GM12878 (cell line): ENCODE measurements around the gene BAHD1. TPM values are rescaled to one million over a fixed set of nuclear protein-coding genes. Genes with fewer than 3 reads are reported as not detected.

Experiments used
- STAT3 ChIP-seq: IDR thresholded peaks from 2 replicates; pipeline ENCODE4 v1.6.1; 2011; ENCODE audit warnings: low read depth, low read length, improper control_type of control experiment
- ZBED1 ChIP-seq: IDR thresholded peaks from 2 replicates; pipeline ENCODE4 v1.6.1; 2016; ENCODE audit warnings: borderline replicate concordance
- polyA plus RNA-seq, 11 experiments: library from polyadenylated mRNA; depleted of rRNA in 4 of 11; unstranded in 6 of 11; stranded (reverse) in 5 of 11; fragments of >200 nt; fragmentation: Nextera tagmentation in 4 of 11; fragmentation: Illumina TruSeq in 1 of 11; extraction: Ambion mirVana in 4 of 11; extraction: Trizol in 1 of 11; gene quantifications; 1 replicate in 1 of 11; 2 replicates in 10 of 11; pipeline versions ENCODE4 v1.2.1 to v1.2.3, GENCODE V29; 2011 to 2016; ENCODE audit warnings: inconsistent platforms in 2 of 11, missing spikeins in 2 of 11, low read depth in 1 of 11
- total RNA-seq, 4 experiments: library from RNA; depleted of rRNA in 3 of 4; stranded (reverse); fragments of >200 nt in 3 of 4; fragmentation: Illumina TruSeq in 1 of 4; extraction: Trizol in 1 of 4; gene quantifications; 2 replicates each; pipeline versions ENCODE4 v1.2.1 to v1.2.3, GENCODE V29; 2013 to 2021

BAHD1 gene
- total and polyA plus RNA-seq, 10 of the 15 experiments (the other 5 are each of a cell fraction or from before 2014, with no cell fraction given): 0.21 to 21.8 (median 5.8) TPM

DNA sequence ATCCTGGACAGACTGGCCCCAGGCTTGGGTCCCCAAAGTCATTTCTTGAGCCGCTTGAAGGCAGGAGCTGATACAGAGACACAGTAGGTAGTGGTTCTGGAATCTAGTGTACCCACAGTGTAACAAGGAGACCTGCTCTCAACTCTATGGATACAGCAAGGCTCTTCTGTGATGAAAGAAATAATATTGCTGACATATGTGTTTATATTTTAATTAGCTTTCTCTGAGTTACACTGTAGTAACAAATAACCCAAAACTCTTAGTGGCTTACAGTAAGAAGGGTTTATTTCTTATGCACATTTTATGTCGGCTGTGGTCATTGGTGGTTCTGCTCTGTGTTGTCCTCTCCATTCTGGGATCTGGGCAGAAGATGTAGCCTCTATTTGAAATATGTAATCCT, 75.6 kb downstream of the BAHD1 start (continued):
- TF ChIP-seq STAT3 (no peak), ZBED1 (no peak)

Other genes with a start within 250 kb of the BAHD1 start
Only the 7 nearest of the 13 such genes appear.
- gene INAFM2, start 117.3 kb upstream of the BAHD1 start, total RNA-seq (2014; rRNA removed): 3.8 and 5.0 TPM in 2 replicates
- 3.9 and 5.2 TPM in 2 replicates for gene INAFM2, start 117.3 kb upstream of the BAHD1 start, total RNA-seq (2014; rRNA removed; fragmentation: Illumina TruSeq; extraction: Trizol)
- 5.2 and 8.1 TPM in 2 replicates for gene INAFM2, start 117.3 kb upstream of the BAHD1 start, total RNA-seq (2021)
- 4.0 and 4.2 TPM in 2 replicates for gene INAFM2, start 117.3 kb upstream of the BAHD1 start, polyA plus RNA-seq (2011; rRNA removed)
- 3.9 and 5.9 TPM in 2 replicates for gene INAFM2, start 117.3 kb upstream of the BAHD1 start, polyA plus RNA-seq (2014; fragmentation: Illumina TruSeq; extraction: Trizol)
- 1 to 10 TPM; 2.0 to 2.4 TPM for gene INAFM2, start 117.3 kb upstream of the BAHD1 start, polyA plus RNA-seq (2014; fragmentation: Nextera tagmentation; extraction: Ambion mirVana)
- 3.0 and 4.2 TPM in 2 replicates for gene INAFM2, start 117.3 kb upstream of the BAHD1 start, polyA plus RNA-seq (2014; rRNA removed)
- 1 to 10 TPM in 1 of 2 experiments, under 1 TPM in 1; 0.75 to 1.2 TPM for gene INAFM2, start 117.3 kb upstream of the BAHD1 start, polyA plus RNA-seq (2016; fragmentation: Nextera tagmentation; extraction: Ambion mirVana)
- not detected in 2 replicates for gene CCDC9B, start 100.0 kb upstream of the BAHD1 start, total RNA-seq (2014; rRNA removed)
- gene CCDC9B, start 100.0 kb upstream of the BAHD1 start, total RNA-seq (2014; rRNA removed; fragmentation: Illumina TruSeq; extraction: Trizol): 0.04 and 0.05 TPM in 2 replicates
- 0.08 and 0.19 TPM in 2 replicates for gene CCDC9B, start 100.0 kb upstream of the BAHD1 start, total RNA-seq (2021)
- not detected in 2 replicates for gene CCDC9B, start 100.0 kb upstream of the BAHD1 start, polyA plus RNA-seq (2011; rRNA removed)
- 0.01 and 0.11 TPM in 2 replicates for gene CCDC9B, start 100.0 kb upstream of the BAHD1 start, polyA plus RNA-seq (2014; fragmentation: Illumina TruSeq; extraction: Trizol)
- under 1 TPM in 1 of 2 experiments, not detected in 1; 0.02 TPM for gene CCDC9B, start 100.0 kb upstream of the BAHD1 start, polyA plus RNA-seq (2014; fragmentation: Nextera tagmentation; extraction: Ambion mirVana)
- 0.05 TPM in 1 of 2 replicates, not detected in the other for gene CCDC9B, start 100.0 kb upstream of the BAHD1 start, polyA plus RNA-seq (2014; rRNA removed)
- gene CCDC9B, start 100.0 kb upstream of the BAHD1 start, polyA plus RNA-seq (2016; fragmentation: Nextera tagmentation; extraction: Ambion mirVana): not detected
- not detected in 2 replicates for gene PHGR1, start 89.9 kb upstream of the BAHD1 start, total RNA-seq (2014; rRNA removed)
- gene PHGR1, start 89.9 kb upstream of the BAHD1 start, total RNA-seq (2014; rRNA removed; fragmentation: Illumina TruSeq; extraction: Trizol): not detected in 2 replicates
- gene PHGR1, start 89.9 kb upstream of the BAHD1 start, total RNA-seq (2021): not detected in 2 replicates
- not detected in 2 replicates for gene PHGR1, start 89.9 kb upstream of the BAHD1 start, polyA plus RNA-seq (2011; rRNA removed)
- gene PHGR1, start 89.9 kb upstream of the BAHD1 start, polyA plus RNA-seq (2014; fragmentation: Illumina TruSeq; extraction: Trizol): not detected in 2 replicates
- gene PHGR1, start 89.9 kb upstream of the BAHD1 start, polyA plus RNA-seq (2014; fragmentation: Nextera tagmentation; extraction: Ambion mirVana): not detected
- not detected in 2 replicates for gene PHGR1, start 89.9 kb upstream of the BAHD1 start, polyA plus RNA-seq (2014; rRNA removed)
- gene PHGR1, start 89.9 kb upstream of the BAHD1 start, polyA plus RNA-seq (2016; fragmentation: Nextera tagmentation; extraction: Ambion mirVana): not detected
- gene DISP2, start 82.7 kb upstream of the BAHD1 start, total RNA-seq (2014; rRNA removed): not detected in 2 replicates
- not detected in 2 replicates for gene DISP2, start 82.7 kb upstream of the BAHD1 start, total RNA-seq (2014; rRNA removed; fragmentation: Illumina TruSeq; extraction: Trizol)
- not detected in 2 replicates for gene DISP2, start 82.7 kb upstream of the BAHD1 start, total RNA-seq (2021)
- gene DISP2, start 82.7 kb upstream of the BAHD1 start, polyA plus RNA-seq (2011; rRNA removed): not detected in 2 replicates
- 0.03 TPM in 1 of 2 replicates, not detected in the other for gene DISP2, start 82.7 kb upstream of the BAHD1 start, polyA plus RNA-seq (2014; fragmentation: Illumina TruSeq; extraction: Trizol)
- under 1 TPM; under 0.01 to 0.20 TPM for gene DISP2, start 82.7 kb upstream of the BAHD1 start, polyA plus RNA-seq (2014; fragmentation: Nextera tagmentation; extraction: Ambion mirVana)
- 0.01 TPM in 1 of 2 replicates, not detected in the other for gene DISP2, start 82.7 kb upstream of the BAHD1 start, polyA plus RNA-seq (2014; rRNA removed)
- under 1 TPM in 1 of 2 experiments, not detected in 1; 0.12 TPM for gene DISP2, start 82.7 kb upstream of the BAHD1 start, polyA plus RNA-seq (2016; fragmentation: Nextera tagmentation; extraction: Ambion mirVana)
- 50.3 and 51.7 TPM in 2 replicates for gene KNSTRN, start 58.2 kb upstream of the BAHD1 start, total RNA-seq (2014; rRNA removed)
- gene KNSTRN, start 58.2 kb upstream of the BAHD1 start, total RNA-seq (2014; rRNA removed; fragmentation: Illumina TruSeq; extraction: Trizol): 63.4 and 72.1 TPM in 2 replicates
- gene KNSTRN, start 58.2 kb upstream of the BAHD1 start, total RNA-seq (2021): 38.1 and 39.4 TPM in 2 replicates
- 35.5 and 51.2 TPM in 2 replicates for gene KNSTRN, start 58.2 kb upstream of the BAHD1 start, polyA plus RNA-seq (2011; rRNA removed)
- gene KNSTRN, start 58.2 kb upstream of the BAHD1 start, polyA plus RNA-seq (2014; fragmentation: Illumina TruSeq; extraction: Trizol): 57.5 and 60.4 TPM in 2 replicates
- gene KNSTRN, start 58.2 kb upstream of the BAHD1 start, polyA plus RNA-seq (2014; fragmentation: Nextera tagmentation; extraction: Ambion mirVana): 10 to 100 TPM; 30.3 to 37.3 TPM
- gene KNSTRN, start 58.2 kb upstream of the BAHD1 start, polyA plus RNA-seq (2014; rRNA removed): 41.8 and 42.6 TPM in 2 replicates
- 10 to 100 TPM; 63.3 to 64.5 TPM for gene KNSTRN, start 58.2 kb upstream of the BAHD1 start, polyA plus RNA-seq (2016; fragmentation: Nextera tagmentation; extraction: Ambion mirVana)
- 31.4 and 32.5 TPM in 2 replicates for gene IVD, start 35.2 kb upstream of the BAHD1 start, total RNA-seq (2014; rRNA removed)
- 23.3 and 25.3 TPM in 2 replicates for gene IVD, start 35.2 kb upstream of the BAHD1 start, total RNA-seq (2014; rRNA removed; fragmentation: Illumina TruSeq; extraction: Trizol)
- gene IVD, start 35.2 kb upstream of the BAHD1 start, total RNA-seq (2021): 49.2 and 51.7 TPM in 2 replicates
- 50.4 and 50.8 TPM in 2 replicates for gene IVD, start 35.2 kb upstream of the BAHD1 start, polyA plus RNA-seq (2011; rRNA removed)
- gene IVD, start 35.2 kb upstream of the BAHD1 start, polyA plus RNA-seq (2014; fragmentation: Illumina TruSeq; extraction: Trizol): 40.5 and 40.6 TPM in 2 replicates
- 1 to 10 TPM; 5.3 to 8.2 TPM for gene IVD, start 35.2 kb upstream of the BAHD1 start, polyA plus RNA-seq (2014; fragmentation: Nextera tagmentation; extraction: Ambion mirVana)
- 51.3 and 55.2 TPM in 2 replicates for gene IVD, start 35.2 kb upstream of the BAHD1 start, polyA plus RNA-seq (2014; rRNA removed)
- 10 to 100 TPM; 57.7 to 59.8 TPM for gene IVD, start 35.2 kb upstream of the BAHD1 start, polyA plus RNA-seq (2016; fragmentation: Nextera tagmentation; extraction: Ambion mirVana)
- gene CHST14, start 30.0 kb downstream of the BAHD1 start, total RNA-seq (2014; rRNA removed): 6.0 and 6.8 TPM in 2 replicates
- gene CHST14, start 30.0 kb downstream of the BAHD1 start, total RNA-seq (2014; rRNA removed; fragmentation: Illumina TruSeq; extraction: Trizol): 2.5 and 3.0 TPM in 2 replicates
- gene CHST14, start 30.0 kb downstream of the BAHD1 start, total RNA-seq (2021): 12.8 and 13.6 TPM in 2 replicates
- gene CHST14, start 30.0 kb downstream of the BAHD1 start, polyA plus RNA-seq (2011; rRNA removed): 2.3 and 4.0 TPM in 2 replicates
- 6.5 TPM in 2 replicates for gene CHST14, start 30.0 kb downstream of the BAHD1 start, polyA plus RNA-seq (2014; fragmentation: Illumina TruSeq; extraction: Trizol)
- gene CHST14, start 30.0 kb downstream of the BAHD1 start, polyA plus RNA-seq (2014; fragmentation: Nextera tagmentation; extraction: Ambion mirVana): 1 to 10 TPM; 1.3 to 2.8 TPM
- 5.9 and 6.3 TPM in 2 replicates for gene CHST14, start 30.0 kb downstream of the BAHD1 start, polyA plus RNA-seq (2014; rRNA removed)
- gene CHST14, start 30.0 kb downstream of the BAHD1 start, polyA plus RNA-seq (2016; fragmentation: Nextera tagmentation; extraction: Ambion mirVana): 1 to 10 TPM; 7.5 to 9.1 TPM